CD14-positive monocyte (primary cell): ENCODE measurements around the gene DDX52. TPM values are rescaled to one million over a fixed set of nuclear protein-coding genes. Genes with fewer than 3 reads are reported as not detected.
"Not testable (repeated sequence)": the region's sequence is repeated elsewhere in the genome, so short reads cannot be mapped to it uniquely, and the experiment has no call there.

Experiments used
- DNase-seq, 3 donors: peaks; one replicate each; pipeline ENCODE4 v3.0.0-alpha.2; 2011 to 2022
- H2AFZ ChIP-seq: 2 replicates; pipeline ENCODE4 v1.6.0; 2012; ENCODE audit warnings: mild to moderate bottlenecking, low read depth, low read length, inconsistent platforms; ENCODE audit not compliant: insufficient read depth, poor library complexity, severe bottlenecking
- H3K27ac ChIP-seq, 2 donors: 1 replicate in 1 of 2; 2 replicates in 1 of 2; pipeline ENCODE4 v1.5.1; 2012 to 2013; ENCODE audit warnings: low read length in 2 of 2, control low read depth in 1 of 2, inconsistent platforms in 1 of 2, low read depth in 1 of 2, mild to moderate bottlenecking in 1 of 2
- H3K27me3 ChIP-seq, 2 donors: one replicate each; pipeline versions ENCODE4 v1.6.0 to v1.6.1; 2011 to 2013; ENCODE audit warnings: low read length in 2 of 2; ENCODE audit not compliant: control insufficient read depth in 2 of 2, insufficient read depth in 2 of 2
- H3K36me3 ChIP-seq, 2 donors: replicated peaks in 1 of 2; 1 replicate in 1 of 2; 2 replicates in 1 of 2; pipeline versions ENCODE4 v1.5.1 to v1.6.1; 2012 to 2013; ENCODE audit warnings: low read length in 2 of 2, control low read depth in 1 of 2, inconsistent platforms in 1 of 2, mild to moderate bottlenecking in 1 of 2; ENCODE audit not compliant: insufficient read depth in 2 of 2, control insufficient read depth in 1 of 2
- H3K4me1 ChIP-seq, 2 donors: 1 replicate in 1 of 2; 2 replicates in 1 of 2; pipeline versions ENCODE4 v1.5.1 to v1.6.1; 2012 to 2013; ENCODE audit warnings: low read length in 2 of 2, control low read depth in 1 of 2, inconsistent platforms in 1 of 2, mild to moderate bottlenecking in 1 of 2, moderate library complexity in 1 of 2; ENCODE audit not compliant: insufficient read depth in 2 of 2, control insufficient read depth in 1 of 2
- H3K4me2 ChIP-seq: replicated peaks from 2 replicates; pipeline ENCODE3; 2012; ENCODE audit warnings: low read length, moderate library complexity, mild to moderate bottlenecking; ENCODE audit not compliant: poor library complexity, severe bottlenecking; ENCODE audit errors: extremely low read depth
- H3K4me3 ChIP-seq, 3 experiments: fragments of 200-600 bp in 1 of 3; sonication (generic) in 1 of 3; replicated peaks in 1 of 3; 1 replicate in 2 of 3; 2 replicates in 1 of 3; pipeline ENCODE4 v1.5.1; 2011 to 2013; ENCODE audit warnings: low read length in 3 of 3, mild to moderate bottlenecking in 3 of 3, control low read depth in 2 of 3, low read depth in 2 of 3, inconsistent platforms in 1 of 3, moderate library complexity in 1 of 3
- H3K79me2 ChIP-seq: 2 replicates; pipeline ENCODE4 v1.6.0; 2012; ENCODE audit warnings: mild to moderate bottlenecking, control low read depth, inconsistent platforms, low read length, moderate library complexity; ENCODE audit not compliant: insufficient read depth
- H3K9ac ChIP-seq: 2 replicates; pipeline ENCODE4 v1.6.0; 2017; ENCODE audit warnings: low read length, mild to moderate bottlenecking; ENCODE audit not compliant: insufficient read depth, poor library complexity, severe bottlenecking
- H3K9me3 ChIP-seq, 2 donors: replicated peaks in 1 of 2; 1 replicate in 1 of 2; 2 replicates in 1 of 2; pipeline versions ENCODE4 v1.5.1 to v1.6.1; 2012 to 2013; ENCODE audit warnings: low read length in 2 of 2, control low read depth in 1 of 2; ENCODE audit not compliant: control insufficient read depth in 1 of 2, insufficient read depth in 1 of 2
- H4K20me1 ChIP-seq: 2 replicates; pipeline ENCODE4 v1.6.0; 2012; ENCODE audit warnings: mild to moderate bottlenecking, low read length, control low read depth, moderate library complexity; ENCODE audit not compliant: insufficient read depth
- H3K27ac Mint-ChIP-seq, 7 donors: one replicate each; pipeline ENCODE4 v1.8.0; 2020; ENCODE audit warnings: mild to moderate bottlenecking in 7 of 7, mixed read lengths in 7 of 7, moderate library complexity in 6 of 7, inconsistent platforms in 2 of 7
- H3K27me3 Mint-ChIP-seq, 3 donors: one replicate each; pipeline ENCODE4 v1.8.0; 2021 to 2022; ENCODE audit warnings: low read depth in 3 of 3, mild to moderate bottlenecking in 3 of 3, mixed read lengths in 3 of 3, moderate library complexity in 3 of 3, inconsistent platforms in 1 of 3
- H3K36me3 Mint-ChIP-seq, 2 donors: one replicate each; pipeline ENCODE4 v1.8.0; 2020; ENCODE audit warnings: mixed read lengths in 2 of 2, inconsistent platforms in 1 of 2, mild to moderate bottlenecking in 1 of 2
- H3K4me1 Mint-ChIP-seq: one replicate; pipeline ENCODE4 v1.8.0; 2020; ENCODE audit warnings: mild to moderate bottlenecking, mixed read lengths
- H3K4me3 Mint-ChIP-seq, 2 donors: one replicate each; pipeline ENCODE4 v1.8.0; 2020; ENCODE audit warnings: mild to moderate bottlenecking in 2 of 2, mixed read lengths in 2 of 2, moderate library complexity in 1 of 2
- H3K9me3 Mint-ChIP-seq, 7 donors: one replicate each; pipeline ENCODE4 v1.8.0; 2020 to 2022; ENCODE audit warnings: mixed read lengths in 7 of 7, mild to moderate bottlenecking in 6 of 7, moderate library complexity in 6 of 7, inconsistent platforms in 2 of 7
- WGBS: methylation state at CpG from one replicate; pipeline ENCODE4 v1.1.5; 2013; ENCODE audit warnings: missing lambda C conversion rate; ENCODE audit not compliant: insufficient coverage; 5-methylcytosine and 5-hydroxymethylcytosine counted together
- intact Hi-C, 2 donors: fragments of 100-400 bp; cut with micrococcal nuclease; formaldehyde crosslinking; loops; one replicate each; pipeline versions ENCODE4 v1.15.0 to v1.15.1; 2023
- polyA plus RNA-seq, 3 donors: library from polyadenylated mRNA; depleted of rRNA in 1 of 3; unstranded in 2 of 3; stranded (reverse) in 1 of 3; fragments of 300-500 nt in 2 of 3; fragments of >200 nt in 1 of 3; fragmentation: Illumina TruSeq in 2 of 3; gene quantifications; 1 replicate in 2 of 3; 2 replicates in 1 of 3; pipeline ENCODE4 v1.2.3, GENCODE V29; 2012 to 2021
- TF ChIP-seq, protein P1 (sequence below): fragments of 200-600 bp; IDR thresholded peaks from one replicate; pipeline ENCODE4 v1.8.0; 2022; ENCODE audit warnings: antibody characterized with exemption, mild to moderate bottlenecking

Gene DDX52
- polyA plus RNA-seq, 3 donors, result 6.4 to 11.3 (median 8.8) TPM

DNA sequence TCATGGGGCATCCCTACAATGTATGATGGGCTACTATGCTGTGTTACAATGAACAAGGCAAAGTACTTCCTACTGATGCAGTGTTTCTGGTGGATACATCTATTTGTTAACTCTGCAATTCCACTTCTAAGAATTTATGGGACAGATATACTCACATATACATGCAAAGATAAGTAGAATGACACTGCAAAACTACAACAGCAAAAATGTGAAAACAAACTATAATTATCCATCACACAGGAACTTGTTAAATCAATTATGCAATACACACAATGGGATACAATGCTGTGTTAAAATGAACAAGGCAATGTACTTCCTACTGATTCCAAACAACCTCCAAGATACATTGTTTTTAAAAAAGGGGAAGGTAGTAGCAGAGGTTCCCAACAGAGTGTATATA lies 3.2 kb downstream of the DDX52 start:
- H3K36me3 Mint-ChIP-seq, result peaks cover 42 to 57% of the 10 kb centered on the region in 2 donors
- H2AFZ ChIP-seq, result no peak overlapping the region
- TF ChIP-seq, protein P1, sequence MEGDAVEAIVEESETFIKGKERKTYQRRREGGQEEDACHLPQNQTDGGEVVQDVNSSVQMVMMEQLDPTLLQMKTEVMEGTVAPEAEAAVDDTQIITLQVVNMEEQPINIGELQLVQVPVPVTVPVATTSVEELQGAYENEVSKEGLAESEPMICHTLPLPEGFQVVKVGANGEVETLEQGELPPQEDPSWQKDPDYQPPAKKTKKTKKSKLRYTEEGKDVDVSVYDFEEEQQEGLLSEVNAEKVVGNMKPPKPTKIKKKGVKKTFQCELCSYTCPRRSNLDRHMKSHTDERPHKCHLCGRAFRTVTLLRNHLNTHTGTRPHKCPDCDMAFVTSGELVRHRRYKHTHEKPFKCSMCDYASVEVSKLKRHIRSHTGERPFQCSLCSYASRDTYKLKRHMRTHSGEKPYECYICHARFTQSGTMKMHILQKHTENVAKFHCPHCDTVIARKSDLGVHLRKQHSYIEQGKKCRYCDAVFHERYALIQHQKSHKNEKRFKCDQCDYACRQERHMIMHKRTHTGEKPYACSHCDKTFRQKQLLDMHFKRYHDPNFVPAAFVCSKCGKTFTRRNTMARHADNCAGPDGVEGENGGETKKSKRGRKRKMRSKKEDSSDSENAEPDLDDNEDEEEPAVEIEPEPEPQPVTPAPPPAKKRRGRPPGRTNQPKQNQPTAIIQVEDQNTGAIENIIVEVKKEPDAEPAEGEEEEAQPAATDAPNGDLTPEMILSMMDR, result no peak
- no peak overlapping the region for H3K4me3 Mint-ChIP-seq
- peaks cover 13% of the 10 kb centered on the region for H4K20me1 ChIP-seq
- H3K27me3 Mint-ChIP-seq, result peaks cover 9 to 14% (median 12%) of the 10 kb centered on the region in 3 donors
- no peak overlapping the region for H3K9ac ChIP-seq
- peaks cover 49% of the 10 kb centered on the region for H3K79me2 ChIP-seq
- peaks cover 27% of the 10 kb centered on the region for H3K4me1 Mint-ChIP-seq
- DNase-seq, result no peak
- peaks cover 13 to 19% of the 10 kb centered on the region in 2 donors for H3K4me1 ChIP-seq
- intact Hi-C loops, result no loop called here
- H3K27me3 ChIP-seq, result peaks cover 11 to 12% of the 10 kb centered on the region in 2 donors
- H3K9me3 Mint-ChIP-seq, result no peaks in the 10 kb centered on the region
- no peak overlapping the region for H3K4me2 ChIP-seq
- H3K27ac ChIP-seq, result peak overlapping the region in 1 of 2 donors; percentile 23
- H3K36me3 ChIP-seq, result peaks cover 47 to 57% of the 10 kb centered on the region in 2 donors
- H3K4me3 ChIP-seq, result no peak overlapping the region
- H3K9me3 ChIP-seq, result no peaks in the 10 kb centered on the region
- H3K27ac Mint-ChIP-seq, result no peak overlapping the region

DNA sequence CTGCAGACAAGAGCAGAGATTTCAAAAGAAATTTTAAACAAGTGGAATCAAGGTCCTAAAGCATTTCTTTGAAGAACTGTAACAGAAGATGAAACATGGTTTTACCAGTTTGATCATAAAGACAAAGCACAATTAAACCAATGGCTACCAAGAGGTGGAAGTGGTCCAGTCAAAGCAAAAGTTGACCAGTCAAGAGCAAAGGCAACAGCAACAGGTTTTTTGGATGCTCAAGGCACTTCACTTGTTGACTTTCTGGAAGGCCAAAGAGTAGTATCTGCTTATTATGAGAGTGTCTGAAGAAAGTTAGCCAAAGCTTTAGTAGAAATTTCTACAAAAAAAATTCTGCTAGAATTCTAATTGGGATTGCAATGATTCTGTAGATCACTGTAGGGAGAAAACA lies 5.3 kb downstream of the DDX52 start:
- H3K27me3 Mint-ChIP-seq, result no peaks in the 10 kb centered on the region
- H3K27ac Mint-ChIP-seq, result no peak overlapping the region
- no peak overlapping the region for H3K4me2 ChIP-seq
- H3K4me3 ChIP-seq, result no peak overlapping the region
- H3K9ac ChIP-seq, result no peak overlapping the region
- intact Hi-C loops, result no loop called here
- TF ChIP-seq, protein P1, result no peak
- no peaks in the 10 kb centered on the region for H3K9me3 Mint-ChIP-seq
- peaks cover 11 to 12% of the 10 kb centered on the region in 2 donors for H3K4me1 ChIP-seq
- peaks cover 48 to 77% of the 10 kb centered on the region in 2 donors for H3K36me3 Mint-ChIP-seq
- H3K27ac ChIP-seq, result no peak overlapping the region
- H3K36me3 ChIP-seq, result peaks cover 55 to 71% of the 10 kb centered on the region in 2 donors
- DNase-seq, result no peak
- no peaks in the 10 kb centered on the region for H3K9me3 ChIP-seq
- H3K27me3 ChIP-seq, result no peaks in the 10 kb centered on the region
- peaks cover 13% of the 10 kb centered on the region for H4K20me1 ChIP-seq
- H3K79me2 ChIP-seq, result peaks cover 46% of the 10 kb centered on the region
- H2AFZ ChIP-seq, result no peak overlapping the region
- peaks cover 20% of the 10 kb centered on the region for H3K4me1 Mint-ChIP-seq
- H3K4me3 Mint-ChIP-seq, result no peak overlapping the region

DNA sequence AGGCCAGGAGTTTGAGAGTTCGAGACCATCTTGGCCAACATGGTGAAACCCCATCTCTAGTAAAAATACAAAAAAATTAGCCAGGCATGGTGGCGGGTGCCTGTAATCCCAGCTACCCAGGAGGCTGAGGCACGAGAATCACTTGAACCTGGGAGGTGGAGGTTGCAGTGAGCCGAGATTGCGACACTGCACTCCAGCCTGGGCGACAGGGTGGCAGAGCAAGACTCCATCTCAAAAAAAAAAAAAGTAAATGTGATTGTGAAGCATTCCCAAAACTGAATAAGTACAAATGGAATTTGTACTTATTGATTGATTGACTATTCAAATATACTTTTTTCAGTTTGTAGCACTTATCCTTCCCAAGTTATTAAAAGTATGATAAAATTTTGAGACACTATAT lies 26.8 kb downstream of the DDX52 start:
- H3K79me2 ChIP-seq, H4K20me1 ChIP-seq, H3K9me3 Mint-ChIP-seq, H3K27ac ChIP-seq, H3K27me3 ChIP-seq, H3K9ac ChIP-seq, H3K4me3 ChIP-seq, H3K27ac Mint-ChIP-seq, H3K4me2 ChIP-seq, H3K27me3 Mint-ChIP-seq, intact Hi-C loops, H3K4me1 ChIP-seq, DNase-seq, H3K4me3 Mint-ChIP-seq, H3K9me3 ChIP-seq, H3K4me1 Mint-ChIP-seq, H2AFZ ChIP-seq: not testable (repeated sequence)
- WGBS, result no CpG with 5 or more reads among the region's 6 CpGs
- H3K36me3 Mint-ChIP-seq, result peaks cover 59 to 73% of the 10 kb centered on the region in 2 donors
- H3K36me3 ChIP-seq, result peaks cover 72 to 94% of the 10 kb centered on the region in 2 donors
